Measurements from ENCODE around the gene TTC9.

- no peak for TF ChIP-seq EZH2phosphoT487 (IDR thresholded peaks at IDR 0.05; ENCODE audit: borderline replicate concordance, low read length)
- no peak for TF ChIP-seq CTCF (conservative IDR thresholded peaks at IDR 0.05; ENCODE audit: low read depth, low read length)
- no peak for TF ChIP-seq EZH2 (IDR thresholded peaks at IDR 0.05; ENCODE audit: low read length, unreplicated experiment)
Observed at GRCh38 chr14:70616646-70617045, 25.1 kb upstream of the TTC9 start.
